Caco-2 (cell line): ENCODE data around the gene LRRC59. TPM values are rescaled to one million over a fixed set of nuclear protein-coding genes. Genes with fewer than 3 reads are reported as not detected.

Source experiments
- BruUV-seq: library from RNA; stranded (reverse); fragments of 400-500 nt; replicated peaks from 2 replicates; lab custom pipeline; 2021; lab: Mats Ljungman, UMichigan
- CTCF ChIA-PET: fragments of 300-600 bp; sonication (Branson Sonifier 250); formaldehyde crosslinking; loops from one replicate; lab custom pipeline; 2022; ENCODE audit warnings: antibody characterized with exemption; lab: Charles Lee
- POLR2A ChIA-PET: fragments of 300-600 bp; sonication (Branson Sonifier 250); formaldehyde crosslinking; loops from one replicate; lab custom pipeline; 2022; ENCODE audit warnings: antibody characterized with exemption; lab: Charles Lee
- DNase-seq, 2 experiments: peaks; one replicate each; pipeline versions ENCODE4 v3.0.0 to v3.0.0-alpha.2; 2020 to 2022
- H3K27me3 ChIP-seq: replicated peaks from 2 replicates; pipeline ENCODE4 v1.6.0; 2011; ENCODE audit warnings: low read length; ENCODE audit not compliant: control insufficient read depth, insufficient read depth
- H3K36me3 ChIP-seq: 2 replicates; pipeline ENCODE4 v1.5.1; 2011; ENCODE audit warnings: low read length; ENCODE audit not compliant: control insufficient read depth, insufficient read depth
- H3K4me1 ChIP-seq: fragments of 250-450 bp; sonication (Bioruptor Pico); 2 replicates; pipeline ENCODE4 v1.5.1; 2020; ENCODE audit warnings: mild to moderate bottlenecking
- H3K4me3 ChIP-seq: 2 replicates; pipeline ENCODE4 v1.5.1; 2011; ENCODE audit warnings: low read depth, mild to moderate bottlenecking, control low read depth, low read length
- H3K9me3 ChIP-seq: fragments of 250-450 bp; sonication (Bioruptor Pico); 2 replicates; pipeline ENCODE4 v1.5.1; 2020; ENCODE audit warnings: mild to moderate bottlenecking, moderate library complexity
- H3K27ac Mint-ChIP-seq: one replicate; pipeline ENCODE4 v1.8.0; 2022; ENCODE audit warnings: mixed read lengths; ENCODE audit not compliant: unreplicated experiment
- H3K27me3 Mint-ChIP-seq: one replicate; pipeline ENCODE4 v1.8.0; 2022; ENCODE audit warnings: mixed read lengths; ENCODE audit not compliant: insufficient read depth, unreplicated experiment
- H3K36me3 Mint-ChIP-seq: one replicate; pipeline ENCODE4 v1.8.0; 2022; ENCODE audit warnings: mild to moderate bottlenecking, mixed read lengths; ENCODE audit not compliant: insufficient read depth, unreplicated experiment
- H3K4me1 Mint-ChIP-seq: one replicate; pipeline ENCODE4 v1.8.0; 2022; ENCODE audit warnings: low read depth, mixed read lengths; ENCODE audit not compliant: unreplicated experiment
- H3K4me3 Mint-ChIP-seq: one replicate; pipeline ENCODE4 v1.8.0; 2022; ENCODE audit warnings: mild to moderate bottlenecking, moderate library complexity, mixed read lengths; ENCODE audit not compliant: unreplicated experiment
- H3K9me3 Mint-ChIP-seq: one replicate; pipeline ENCODE4 v1.8.0; 2022; ENCODE audit warnings: mixed read lengths; ENCODE audit not compliant: unreplicated experiment
- intact Hi-C: fragments of 100-400 bp; cut with micrococcal nuclease; formaldehyde crosslinking; loops from one replicate; pipeline ENCODE4 v1.10.0; 2022; ENCODE audit not compliant: unreplicated experiment
- total RNA-seq: library from RNA; stranded (reverse); gene quantifications from 2 replicates; pipeline ENCODE4 v1.2.3, GENCODE V29; 2022
- TF ChIP-seq, protein P1 (sequence below), 2 experiments: fragments of 200-600 bp in 1 of 2; IDR thresholded peaks; 1 replicate in 1 of 2; 2 replicates in 1 of 2; pipeline versions ENCODE4 v1.5.1 to v1.8.0; 2011 to 2022; ENCODE audit warnings: antibody characterized with exemption in 1 of 2, control low read depth in 1 of 2, inconsistent platforms in 1 of 2, low read depth in 1 of 2, low read length in 1 of 2, mild to moderate bottlenecking in 1 of 2, moderate library complexity in 1 of 2; ENCODE audit not compliant: insufficient read depth in 1 of 2, severe bottlenecking in 1 of 2, unreplicated experiment in 1 of 2

Gene LRRC59
- total RNA-seq, 1 experiment from 2014 or later: 324 TPM

- TF ChIP-seq, protein P1, sequence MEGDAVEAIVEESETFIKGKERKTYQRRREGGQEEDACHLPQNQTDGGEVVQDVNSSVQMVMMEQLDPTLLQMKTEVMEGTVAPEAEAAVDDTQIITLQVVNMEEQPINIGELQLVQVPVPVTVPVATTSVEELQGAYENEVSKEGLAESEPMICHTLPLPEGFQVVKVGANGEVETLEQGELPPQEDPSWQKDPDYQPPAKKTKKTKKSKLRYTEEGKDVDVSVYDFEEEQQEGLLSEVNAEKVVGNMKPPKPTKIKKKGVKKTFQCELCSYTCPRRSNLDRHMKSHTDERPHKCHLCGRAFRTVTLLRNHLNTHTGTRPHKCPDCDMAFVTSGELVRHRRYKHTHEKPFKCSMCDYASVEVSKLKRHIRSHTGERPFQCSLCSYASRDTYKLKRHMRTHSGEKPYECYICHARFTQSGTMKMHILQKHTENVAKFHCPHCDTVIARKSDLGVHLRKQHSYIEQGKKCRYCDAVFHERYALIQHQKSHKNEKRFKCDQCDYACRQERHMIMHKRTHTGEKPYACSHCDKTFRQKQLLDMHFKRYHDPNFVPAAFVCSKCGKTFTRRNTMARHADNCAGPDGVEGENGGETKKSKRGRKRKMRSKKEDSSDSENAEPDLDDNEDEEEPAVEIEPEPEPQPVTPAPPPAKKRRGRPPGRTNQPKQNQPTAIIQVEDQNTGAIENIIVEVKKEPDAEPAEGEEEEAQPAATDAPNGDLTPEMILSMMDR (IDR thresholded peaks at IDR 0.05; ENCODE audit: insufficient read depth in 1 of 2, low read depth in 1 of 2, low read length in 1 of 2, severe bottlenecking in 1 of 2, unreplicated experiment in 1 of 2): no peak
- no peak overlapping the region for H3K4me3 Mint-ChIP-seq
- peaks cover 8% of the 10 kb centered on the region for H3K4me1 Mint-ChIP-seq
- peaks cover 31% of the 10 kb centered on the region for H3K36me3 Mint-ChIP-seq
- no TSS peak for BruUV-seq
- H3K4me1 ChIP-seq: peaks cover 4% of the 10 kb centered on the region
- no peaks in the 10 kb centered on the region for H3K9me3 Mint-ChIP-seq
- no peaks in the 10 kb centered on the region for H3K27me3 ChIP-seq
- H3K27ac Mint-ChIP-seq: no peak overlapping the region
- peak in 1 of 2 experiments; percentile 43 for DNase-seq
- H3K36me3 ChIP-seq: peaks cover 9% of the 10 kb centered on the region
- H3K9me3 ChIP-seq: no peaks in the 10 kb centered on the region
- no peaks in the 10 kb centered on the region for H3K27me3 Mint-ChIP-seq
- H3K4me3 ChIP-seq: no peak overlapping the region
- ChIA-PET POLR2A (interaction anchor here (0.5 to 0.6 kb wide), 2 partner anchors 13 to 19 kb away, joined by 3 to 7 read pairs; no protein-coding TSS in a partner anchor), CTCF (interaction anchor here (0.6 to 1.9 kb wide), 2 partner anchors 11 to 675 kb away, joined by 4 to 7 read pairs; no protein-coding TSS in a partner anchor)
- intact Hi-C loops: no loop called here
Observed at GRCh38 chr17:50352072-50352692, 45.1 kb downstream of the LRRC59 start.

DNA sequence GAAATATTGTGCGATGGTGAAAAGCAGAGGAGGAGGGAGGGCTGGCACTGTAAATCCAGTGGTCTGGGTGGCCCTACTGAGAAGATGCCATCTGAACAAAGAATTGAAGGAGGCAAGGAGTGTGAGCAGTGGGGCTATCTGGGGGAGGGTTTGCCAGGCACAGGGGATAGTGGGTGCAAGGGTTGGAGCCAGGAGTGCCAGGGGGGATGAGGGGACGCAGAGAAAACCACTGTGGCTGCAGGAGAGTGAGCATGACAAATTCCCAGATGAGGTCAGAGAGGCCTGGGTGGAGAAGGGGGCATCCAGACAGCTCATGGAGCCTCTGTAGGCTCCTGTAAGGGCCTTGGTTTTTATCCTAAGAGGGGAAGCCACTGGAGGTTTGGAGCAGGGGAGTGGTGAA is 46.6 kb downstream of the LRRC59 start:
- CTCF ChIA-PET: interaction anchor here (1.9 kb wide), 1 partner anchor 12 kb away, joined by 7 read pairs; no protein-coding TSS in a partner anchor
- peaks cover 7% of the 10 kb centered on the region for H3K4me1 ChIP-seq
- TF ChIP-seq, protein P1 (IDR thresholded peaks at IDR 0.05; ENCODE audit: insufficient read depth in 1 of 2, low read depth in 1 of 2, low read length in 1 of 2, severe bottlenecking in 1 of 2, unreplicated experiment in 1 of 2): no peak
- no peaks in the 10 kb centered on the region for H3K9me3 Mint-ChIP-seq
- no peak overlapping the region for H3K4me3 ChIP-seq
- POLR2A ChIA-PET: interaction anchor here (0.6 kb wide), 1 partner anchor 503 kb away, joined by 4 read pairs; the partner anchor contains the start of gene TAC4
- no peak overlapping the region for H3K4me3 Mint-ChIP-seq
- peak overlapping the region; percentile 40 for H3K27ac Mint-ChIP-seq
- peak in 1 of 2 experiments; percentile 34 for DNase-seq
- H3K36me3 ChIP-seq: peaks cover 5% of the 10 kb centered on the region
- H3K36me3 Mint-ChIP-seq: peaks cover 33% of the 10 kb centered on the region
- H3K27me3 ChIP-seq: no peaks in the 10 kb centered on the region
- H3K9me3 ChIP-seq: no peaks in the 10 kb centered on the region
- intact Hi-C loops: no loop called here
- H3K4me1 Mint-ChIP-seq: peaks cover 14% of the 10 kb centered on the region
- no peaks in the 10 kb centered on the region for H3K27me3 Mint-ChIP-seq
- no TSS peak for BruUV-seq

DNA sequence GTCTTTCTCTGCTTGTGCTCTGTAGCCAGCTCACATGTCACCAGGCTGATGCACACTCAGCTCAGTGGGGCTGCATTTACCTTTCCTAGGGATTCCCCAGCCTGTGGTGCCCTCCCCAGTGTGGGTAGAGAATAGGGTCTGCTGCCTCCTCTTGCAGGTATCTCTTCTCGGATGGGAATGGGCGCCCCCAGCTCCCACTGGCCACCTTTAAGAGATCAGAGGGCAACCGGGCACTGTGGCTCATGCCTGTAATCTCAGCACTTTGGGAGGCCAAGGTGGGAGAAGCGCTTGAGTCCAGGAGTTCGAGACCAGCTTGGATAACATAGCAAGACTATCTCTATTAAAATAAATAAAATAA is 48.1 kb downstream of the LRRC59 start:
- intact Hi-C loops: no loop called here
- H3K4me3 Mint-ChIP-seq: peak overlapping the region; percentile 27
- H3K27me3 Mint-ChIP-seq: no peaks in the 10 kb centered on the region
- ChIA-PET POLR2A (interaction anchor here (0.7 kb wide), 1 partner anchor 130 kb away, joined by 3 read pairs; no protein-coding TSS in a partner anchor), CTCF (interaction anchor here (0.6 to 1.0 kb wide), 3 partner anchors 15 to 585 kb away, joined by 3 read pairs; partner anchors contain the start of gene LRRC59)
- no peak overlapping the region for H3K27ac Mint-ChIP-seq
- H3K36me3 Mint-ChIP-seq: peaks cover 25% of the 10 kb centered on the region
- H3K36me3 ChIP-seq: peaks cover 2% of the 10 kb centered on the region; the same call in 1 of the 2 replicates
- H3K4me1 Mint-ChIP-seq: peaks cover 22% of the 10 kb centered on the region
- TF ChIP-seq, protein P1 (IDR thresholded peaks at IDR 0.05; ENCODE audit: insufficient read depth in 1 of 2, low read depth in 1 of 2, low read length in 1 of 2, severe bottlenecking in 1 of 2, unreplicated experiment in 1 of 2): no peak
- BruUV-seq: no TSS peak
- DNase-seq: no peak
- H3K9me3 Mint-ChIP-seq: no peaks in the 10 kb centered on the region
- H3K9me3 ChIP-seq: no peaks in the 10 kb centered on the region
- no peaks in the 10 kb centered on the region for H3K27me3 ChIP-seq
- H3K4me1 ChIP-seq: peaks cover 13% of the 10 kb centered on the region
- H3K4me3 ChIP-seq: no peak overlapping the region
